SK-N-SH (cell line): Measurements from ENCODE around the gene TRIM10. TPM values are rescaled to one million over a fixed set of nuclear protein-coding genes. Genes with fewer than 3 reads are reported as not detected.
A peak's percentile ranks its signal among the peaks of the same experiment; 100 is the strongest.

ENCODE experiments used
- CTCF ChIA-PET: fragments of 300-600, 350-600 bp; formaldehyde crosslinking; extraction: SDS; loops from one replicate; lab custom pipeline; 2021; lab: Yijun Ruan, JAX
- POLR2A ChIA-PET: fragments of 350-600 bp; sonication (Branson Sonifier 250); formaldehyde crosslinking; extraction: SDS; loops from one replicate; lab custom pipeline; 2020; ENCODE audit warnings: antibody characterized with exemption, inconsistent platforms; lab: Yijun Ruan, JAX
- DNase-seq: peaks from one replicate; pipeline ENCODE4 v3.0.0; 2012
- H2AFZ ChIP-seq: fragments of 200-600 bp; sonication (generic); 2 replicates; pipeline ENCODE4 v1.8.1; 2016; ENCODE audit warnings: antibody characterized with exemption, mild to moderate bottlenecking, low read depth
- H3F3A ChIP-seq: fragments of 200-600 bp; sonication (generic); replicated peaks from 2 replicates; pipeline ENCODE3; 2016; ENCODE audit warnings: antibody characterized with exemption, mild to moderate bottlenecking; ENCODE audit not compliant: insufficient read depth
- H3K27ac ChIP-seq, 2 experiments: fragments of 200-500 bp in 1 of 2; fragments of 200-600 bp in 1 of 2; sonication (Bioruptor generic) in 1 of 2; sonication (generic), shearing (Covaris generic) in 1 of 2; 2 replicates each; pipeline versions ENCODE4 v1.5.1 to v1.6.1; 2014 to 2016; ENCODE audit warnings: low read depth in 2 of 2, inconsistent platforms in 1 of 2, low read length in 1 of 2, mild to moderate bottlenecking in 1 of 2, mixed read lengths in 1 of 2
- H3K27me3 ChIP-seq: fragments of 200-600 bp; sonication (generic), shearing (Covaris generic); 2 replicates; pipeline ENCODE4 v1.6.1; 2016; ENCODE audit warnings: mixed run types; ENCODE audit not compliant: insufficient read depth
- H3K36me3 ChIP-seq, 2 experiments: fragments of 200-500 bp in 1 of 2; fragments of 200-600 bp in 1 of 2; sonication (Bioruptor generic) in 1 of 2; sonication (generic) in 1 of 2; replicated peaks in 1 of 2; 2 replicates each; pipeline versions ENCODE3 to v1.5.1; 2014 to 2016; ENCODE audit warnings: low read length in 1 of 2, mild to moderate bottlenecking in 1 of 2; ENCODE audit not compliant: insufficient read depth in 2 of 2, control insufficient read depth in 1 of 2
- H3K4me1 ChIP-seq, 2 experiments: fragments of 200-500 bp in 1 of 2; fragments of 200-600 bp in 1 of 2; sonication (Bioruptor generic) in 1 of 2; sonication (generic), shearing (Covaris generic) in 1 of 2; 2 replicates each; pipeline versions ENCODE4 v1.5.1 to v1.6.1; 2014 to 2016; ENCODE audit warnings: low read depth in 1 of 2, low read length in 1 of 2, mixed run types in 1 of 2; ENCODE audit not compliant: insufficient read depth in 2 of 2, control insufficient read depth in 1 of 2
- H3K4me2 ChIP-seq: fragments of 200-600 bp; sonication (generic), shearing (Covaris generic); 2 replicates; pipeline ENCODE4 v1.6.1; 2017; ENCODE audit warnings: mixed run types
- H3K4me3 ChIP-seq, 2 experiments: fragments of 200-500 bp in 1 of 2; fragments of 200-600 bp in 1 of 2; sonication (Bioruptor generic) in 1 of 2; sonication (generic), shearing (Covaris generic) in 1 of 2; 2 replicates each; pipeline versions ENCODE4 v1.5.1 to v1.8.1; 2014 to 2016; ENCODE audit warnings: low read depth in 2 of 2, inconsistent platforms in 1 of 2, low read length in 1 of 2, mild to moderate bottlenecking in 1 of 2, mixed read lengths in 1 of 2, moderate library complexity in 1 of 2
- H3K79me2 ChIP-seq: fragments of 200-600 bp; sonication (generic); 2 replicates; pipeline ENCODE4 v1.8.1; 2017; ENCODE audit warnings: mild to moderate bottlenecking; ENCODE audit not compliant: insufficient read depth
- H3K9ac ChIP-seq: fragments of 200-600 bp; sonication (generic); 2 replicates; pipeline ENCODE4 v1.6.1; 2017; ENCODE audit warnings: mixed run types
- H3K9me2 ChIP-seq: fragments of 200-600 bp; sonication (generic); 2 replicates; pipeline ENCODE4 v1.6.1; 2017; ENCODE audit warnings: mixed run types
- H3K9me3 ChIP-seq: fragments of 200-600 bp; sonication (generic); 2 replicates; pipeline ENCODE4 v1.6.1; 2017; ENCODE audit warnings: mixed run types, mild to moderate bottlenecking, moderate library complexity
- H4K20me1 ChIP-seq: fragments of 200-600 bp; sonication (generic); 2 replicates; pipeline ENCODE4 v1.6.1; 2017; ENCODE audit warnings: mild to moderate bottlenecking, mixed run types; ENCODE audit not compliant: insufficient read depth
- CHD2 ChIP-seq: fragments of 150-350 bp; IDR thresholded peaks from 2 replicates; pipeline ENCODE4 v1.6.1; 2018; ENCODE audit warnings: low read length; ENCODE audit not compliant: partially characterized antibody
- CTCF ChIP-seq: fragments of 200-600 bp; sonication (generic); IDR thresholded peaks from 2 replicates; pipeline ENCODE4 v1.6.1; 2017; ENCODE audit warnings: antibody characterized with exemption, mild to moderate bottlenecking, moderate library complexity
- EP300 ChIP-seq, 2 experiments: IDR thresholded peaks; 2 replicates each; pipeline versions ENCODE4 v1.4.0 to v1.6.1; 2012; ENCODE audit warnings: borderline replicate concordance in 1 of 2, low read depth in 1 of 2, low read length in 1 of 2
- FOXM1 ChIP-seq: IDR thresholded peaks from 2 replicates; pipeline ENCODE4 v1.4.0; 2012; ENCODE audit warnings: low read depth, mild to moderate bottlenecking
- GABPA ChIP-seq: IDR thresholded peaks from 2 replicates; pipeline ENCODE4 v1.4.0; 2012; ENCODE audit warnings: low read depth, mild to moderate bottlenecking
- GATA2 ChIP-seq: sonication (generic); formaldehyde crosslinking; IDR thresholded peaks from 2 replicates; pipeline ENCODE4 v1.5.0; 2020; ENCODE audit warnings: mild to moderate bottlenecking, missing genetic modification reagents
- MEF2A ChIP-seq: IDR thresholded peaks from 2 replicates; pipeline ENCODE4 v1.4.0; 2012; ENCODE audit warnings: low read depth, borderline replicate concordance
- NRF1 ChIP-seq: IDR thresholded peaks from 2 replicates; pipeline ENCODE4 v1.6.1; 2012; ENCODE audit warnings: low read depth, mild to moderate bottlenecking, low read length
- POLR2AphosphoS5 ChIP-seq: IDR thresholded peaks from 2 replicates; pipeline ENCODE4 v1.6.1; 2012; ENCODE audit warnings: low read depth, low read length
- RAD21 ChIP-seq: IDR thresholded peaks from 2 replicates; pipeline ENCODE4 v1.6.1; 2012; ENCODE audit warnings: mild to moderate bottlenecking, low read length
- RXRA ChIP-seq: IDR thresholded peaks from 2 replicates; pipeline ENCODE4 v1.4.0; 2012; ENCODE audit warnings: low read depth, mild to moderate bottlenecking, borderline replicate concordance
- SIN3A ChIP-seq: IDR thresholded peaks from 2 replicates; pipeline ENCODE4 v1.6.1; 2012; ENCODE audit warnings: low read depth, mild to moderate bottlenecking, low read length, moderate library complexity, borderline replicate concordance
- SMC3 ChIP-seq: IDR thresholded peaks from 2 replicates; pipeline ENCODE4 v1.6.1; 2012; ENCODE audit warnings: low read depth, low read length, improper control_type of control experiment
- TEAD4 ChIP-seq: IDR thresholded peaks from 2 replicates; pipeline ENCODE4 v1.4.0; 2012; ENCODE audit warnings: mild to moderate bottlenecking, borderline replicate concordance; ENCODE audit not compliant: insufficient read depth
- YY1 ChIP-seq: IDR thresholded peaks from 2 replicates; pipeline ENCODE4 v1.4.0; 2012; ENCODE audit warnings: low read depth, mild to moderate bottlenecking
- ZBTB33 ChIP-seq: IDR thresholded peaks from 2 replicates; pipeline ENCODE4 v1.4.0; 2012; ENCODE audit warnings: low read depth, borderline replicate concordance
- WGBS: methylation state at CpG from one replicate; pipeline ENCODE4 v1.1.6; 2017; ENCODE audit warnings: low lambda C conversion rate; 5-methylcytosine and 5-hydroxymethylcytosine counted together
- polyA plus RNA-seq, 3 experiments: library from polyadenylated mRNA; depleted of rRNA; stranded (reverse); fragments of >200 nt; gene quantifications; 2 replicates each; pipeline ENCODE4 v1.2.3, GENCODE V29; 2012
- TF ChIP-seq, protein P1 (sequence below): IDR thresholded peaks from 2 replicates; pipeline ENCODE4; 2012

Gene TRIM10
- polyA plus RNA-seq, 1 of the 3 experiments (the other 2 are of a cell fraction) = not detected

DNA sequence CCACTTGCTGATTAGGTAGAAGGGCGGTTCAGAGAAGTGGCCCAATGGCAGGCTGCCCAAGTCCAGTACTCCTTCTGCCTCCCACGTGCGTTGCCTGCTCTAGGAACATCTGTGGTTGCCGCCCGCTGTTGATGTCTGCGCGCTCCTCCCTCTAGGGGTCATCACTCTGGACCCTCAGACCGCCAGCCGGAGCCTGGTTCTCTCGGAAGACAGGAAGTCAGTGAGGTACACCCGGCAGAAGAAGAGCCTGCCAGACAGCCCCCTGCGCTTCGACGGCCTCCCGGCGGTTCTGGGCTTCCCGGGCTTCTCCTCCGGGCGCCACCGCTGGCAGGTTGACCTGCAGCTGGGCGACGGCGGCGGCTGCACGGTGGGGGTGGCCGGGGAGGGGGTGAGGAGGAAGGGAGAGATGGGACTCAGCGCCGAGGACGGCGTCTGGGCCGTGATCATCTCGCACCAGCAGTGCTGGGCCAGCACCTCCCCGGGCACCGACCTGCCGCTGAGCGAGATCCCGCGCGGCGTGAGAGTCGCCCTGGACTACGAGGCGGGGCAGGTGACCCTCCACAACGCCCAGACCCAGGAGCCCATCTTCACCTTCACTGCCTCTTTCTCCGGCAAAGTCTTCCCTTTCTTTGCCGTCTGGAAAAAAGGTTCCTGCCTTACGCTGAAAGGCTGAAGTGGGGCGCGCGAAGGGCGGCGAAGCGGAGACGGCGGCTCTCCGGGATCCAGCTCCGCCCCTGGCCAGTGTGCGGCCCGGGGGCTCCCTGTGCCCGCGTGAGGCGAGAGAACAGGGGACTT, 10.9 kb upstream of the TRIM10 start:
- H4K20me1 ChIP-seq = no peaks in the 10 kb centered on the region
- no peaks in the 10 kb centered on the region for H3K36me3 ChIP-seq
- H3K4me2 ChIP-seq = no peak overlapping the region
- 31% methylated on average over 26 of the region's 62 CpGs for WGBS
- POLR2A ChIA-PET = no interaction called here
- no peak for TF ChIP-seq EP300 (IDR thresholded peaks at IDR 0.05; ENCODE audit: borderline replicate concordance in 1 of 2, low read depth in 1 of 2, low read length in 1 of 2)
- no peak for TF ChIP-seq FOXM1
- no peak for TF ChIP-seq ZBTB33
- TF ChIP-seq CHD2 = no peak
- no peak for TF ChIP-seq YY1
- no peak for TF ChIP-seq GABPA
- peak; percentile 71 for DNase-seq
- peaks cover 68% of the 10 kb centered on the region for H3K27me3 ChIP-seq
- no peak overlapping the region; a peak in 1 of 4 replicates for H3K4me3 ChIP-seq
- CTCF ChIA-PET = interaction anchor here (0.7 to 1.2 kb wide), 5 partner anchors 30 to 324 kb away, joined by 3 to 5 read pairs (median 4); no protein-coding TSS in a partner anchor
- H3K27ac ChIP-seq = no peak overlapping the region
- no peaks in the 10 kb centered on the region for H3K9me3 ChIP-seq
- H3K4me1 ChIP-seq = peaks cover 0 to 3% of the 10 kb centered on the region in 2 experiments; a peak in 1 of 4 replicates
- H3F3A ChIP-seq = no peaks in the 10 kb centered on the region
- no peaks in the 10 kb centered on the region for H3K79me2 ChIP-seq
- no peak overlapping the region for H2AFZ ChIP-seq
- H3K9me2 ChIP-seq = no peaks in the 10 kb centered on the region
- H3K9ac ChIP-seq = no peak overlapping the region

DNA sequence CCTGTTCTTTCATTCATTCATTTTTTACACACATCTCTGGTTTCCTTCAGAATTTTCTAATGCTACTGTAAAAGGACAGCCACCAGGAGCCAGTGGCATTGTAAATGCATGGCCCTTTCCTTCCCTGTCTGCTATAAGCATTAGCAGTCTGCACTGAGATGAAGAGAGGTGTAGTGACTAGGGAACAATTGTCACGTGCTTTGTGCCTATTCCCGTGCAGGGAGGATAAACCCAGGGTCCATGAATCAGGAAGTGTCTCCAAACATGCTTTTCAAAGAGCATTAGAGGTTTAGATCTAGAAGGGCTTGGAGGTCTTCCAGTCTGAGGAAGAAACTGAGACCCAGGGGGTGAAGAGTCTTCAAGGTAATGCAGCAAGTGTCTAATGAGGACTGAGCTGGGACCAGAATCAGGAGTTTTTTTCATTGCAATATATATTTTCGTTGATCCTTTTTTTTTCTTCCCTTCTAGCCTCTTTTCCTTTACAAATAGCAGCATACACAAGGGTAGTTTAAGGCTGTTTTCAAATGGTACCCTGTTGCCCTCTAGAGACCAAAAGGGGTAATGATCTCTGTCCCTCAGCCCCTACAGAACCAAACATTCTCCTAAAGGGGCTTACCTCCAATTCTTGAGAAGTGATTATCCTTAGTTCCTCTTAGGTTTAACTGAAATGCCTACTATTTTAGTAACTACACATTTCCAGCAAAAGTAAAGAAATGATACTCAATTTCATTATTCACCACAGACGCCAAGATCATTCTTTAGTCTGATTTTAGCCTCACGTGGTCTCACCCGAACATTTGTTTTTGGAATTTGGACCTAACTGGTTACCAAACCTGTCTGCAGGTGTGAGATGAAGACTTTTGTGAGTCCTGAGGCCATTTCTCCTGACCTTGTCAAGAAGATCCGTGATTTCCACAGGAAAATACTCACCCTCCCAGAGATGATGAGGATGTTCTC, 8.9 kb upstream of the TRIM10 start:
- no peaks in the 10 kb centered on the region for H3K36me3 ChIP-seq
- H3K27me3 ChIP-seq = peaks cover 67% of the 10 kb centered on the region
- peaks cover 0 to 3% of the 10 kb centered on the region in 2 experiments; a peak in 1 of 4 replicates for H3K4me1 ChIP-seq
- no peak overlapping the region for H3K4me2 ChIP-seq
- POLR2A ChIA-PET = no interaction called here
- 10% methylated on average over 7 of the region's 7 CpGs for WGBS
- CTCF ChIA-PET = interaction anchor here (0.6 to 2.0 kb wide), 9 partner anchors 19 to 322 kb away, joined by 3 to 10 read pairs (median 5); no protein-coding TSS in a partner anchor
- peak; percentile 73 for DNase-seq
- H3K9me2 ChIP-seq = no peaks in the 10 kb centered on the region
- H4K20me1 ChIP-seq = no peaks in the 10 kb centered on the region
- no peaks in the 10 kb centered on the region for H3K79me2 ChIP-seq
- no peak overlapping the region for H3K27ac ChIP-seq
- no peak overlapping the region for H2AFZ ChIP-seq
- no peak overlapping the region for H3K9ac ChIP-seq
- no peaks in the 10 kb centered on the region for H3K9me3 ChIP-seq
- no peaks in the 10 kb centered on the region for H3F3A ChIP-seq
- H3K4me3 ChIP-seq = no peak overlapping the region; a peak in 1 of 4 replicates
- no peak for TF ChIP-seq POLR2AphosphoS5
- peak; percentile 51 for TF ChIP-seq SMC3
- TF ChIP-seq TEAD4 = no peak
- TF ChIP-seq CHD2 = no peak
- no peak for TF ChIP-seq MEF2A
- no peak for TF ChIP-seq RXRA
- TF ChIP-seq FOXM1 = no peak
- TF ChIP-seq GABPA = no peak
- peak; percentile 82 for TF ChIP-seq CTCF
- no peak for TF ChIP-seq GATA2 (CRISPR knock-in tag)
- no peak for TF ChIP-seq NRF1
- no peak for TF ChIP-seq SIN3A
- no peak for TF ChIP-seq ZBTB33
- peak; percentile 82 for TF ChIP-seq RAD21
- TF ChIP-seq, protein P1, sequence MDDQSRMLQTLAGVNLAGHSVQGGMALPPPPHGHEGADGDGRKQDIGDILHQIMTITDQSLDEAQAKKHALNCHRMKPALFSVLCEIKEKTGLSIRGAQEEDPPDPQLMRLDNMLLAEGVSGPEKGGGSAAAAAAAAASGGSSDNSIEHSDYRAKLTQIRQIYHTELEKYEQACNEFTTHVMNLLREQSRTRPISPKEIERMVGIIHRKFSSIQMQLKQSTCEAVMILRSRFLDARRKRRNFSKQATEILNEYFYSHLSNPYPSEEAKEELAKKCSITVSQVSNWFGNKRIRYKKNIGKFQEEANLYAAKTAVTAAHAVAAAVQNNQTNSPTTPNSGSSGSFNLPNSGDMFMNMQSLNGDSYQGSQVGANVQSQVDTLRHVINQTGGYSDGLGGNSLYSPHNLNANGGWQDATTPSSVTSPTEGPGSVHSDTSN = no peak
